HL-60/S4 (cell line): ENCODE measurements around the gene CEND1.

Source experiments
- in situ Hi-C: fragments of 300-500 bp; cut with MboI; formaldehyde crosslinking; loops from 2 replicates; pipeline ENCODE4 v1.14.3; 2022; ENCODE audit warnings: low sequenced_read_pairs

The CEND1 gene

GRCh38 chr11:779955-780532, 9.8 kb downstream of the CEND1 start:
- in situ Hi-C loops, result no loop called here

DNA sequence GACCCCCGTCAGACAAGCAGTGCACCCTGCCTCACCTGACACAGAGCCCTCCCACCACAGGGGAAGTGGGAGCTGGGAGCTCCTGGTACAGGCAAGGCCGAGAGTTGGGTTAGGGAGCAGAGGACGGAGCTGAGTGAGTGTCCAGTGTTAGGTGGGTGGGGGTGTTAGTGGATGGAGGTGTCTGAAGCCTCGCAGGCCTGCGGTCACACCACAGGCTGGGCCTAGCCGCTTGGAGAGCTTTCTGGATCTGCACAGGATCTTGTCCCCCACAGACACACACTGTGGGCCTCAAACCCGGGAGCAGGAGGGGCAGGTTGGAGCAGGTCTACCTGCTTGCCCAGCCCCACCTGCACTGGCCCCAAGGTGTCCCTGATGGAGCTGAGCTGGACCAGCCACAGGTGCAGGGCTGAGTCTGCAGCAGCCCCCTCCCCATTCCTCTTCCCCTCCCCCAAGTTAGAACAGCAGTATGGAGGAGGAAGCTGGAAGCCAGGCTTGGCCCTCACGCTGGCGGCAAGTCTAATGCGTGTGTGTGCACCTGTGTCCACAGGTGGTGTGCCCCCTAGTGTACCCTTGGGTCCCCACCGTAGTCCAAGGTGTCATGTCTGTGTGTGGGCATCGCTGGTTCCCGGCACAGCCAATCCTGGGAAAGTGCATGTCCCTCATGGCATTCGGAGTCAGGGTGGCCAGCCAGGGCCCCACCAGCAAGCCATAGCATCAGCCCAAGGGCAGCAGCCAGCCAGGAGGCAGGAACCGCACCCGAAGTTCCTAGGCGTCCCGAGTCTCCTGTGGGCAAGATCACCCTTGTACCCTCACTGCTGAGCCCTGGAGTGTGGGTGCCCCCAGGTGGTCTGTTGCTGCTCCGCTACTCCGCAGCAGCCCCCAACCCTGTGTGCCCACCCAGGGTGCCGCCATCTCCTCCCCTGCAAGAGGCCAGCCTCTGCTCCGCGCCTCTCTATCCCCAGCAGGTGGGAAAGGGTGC, 10.6 kb downstream of the CEND1 start:
- in situ Hi-C loops, result no loop called here

DNA sequence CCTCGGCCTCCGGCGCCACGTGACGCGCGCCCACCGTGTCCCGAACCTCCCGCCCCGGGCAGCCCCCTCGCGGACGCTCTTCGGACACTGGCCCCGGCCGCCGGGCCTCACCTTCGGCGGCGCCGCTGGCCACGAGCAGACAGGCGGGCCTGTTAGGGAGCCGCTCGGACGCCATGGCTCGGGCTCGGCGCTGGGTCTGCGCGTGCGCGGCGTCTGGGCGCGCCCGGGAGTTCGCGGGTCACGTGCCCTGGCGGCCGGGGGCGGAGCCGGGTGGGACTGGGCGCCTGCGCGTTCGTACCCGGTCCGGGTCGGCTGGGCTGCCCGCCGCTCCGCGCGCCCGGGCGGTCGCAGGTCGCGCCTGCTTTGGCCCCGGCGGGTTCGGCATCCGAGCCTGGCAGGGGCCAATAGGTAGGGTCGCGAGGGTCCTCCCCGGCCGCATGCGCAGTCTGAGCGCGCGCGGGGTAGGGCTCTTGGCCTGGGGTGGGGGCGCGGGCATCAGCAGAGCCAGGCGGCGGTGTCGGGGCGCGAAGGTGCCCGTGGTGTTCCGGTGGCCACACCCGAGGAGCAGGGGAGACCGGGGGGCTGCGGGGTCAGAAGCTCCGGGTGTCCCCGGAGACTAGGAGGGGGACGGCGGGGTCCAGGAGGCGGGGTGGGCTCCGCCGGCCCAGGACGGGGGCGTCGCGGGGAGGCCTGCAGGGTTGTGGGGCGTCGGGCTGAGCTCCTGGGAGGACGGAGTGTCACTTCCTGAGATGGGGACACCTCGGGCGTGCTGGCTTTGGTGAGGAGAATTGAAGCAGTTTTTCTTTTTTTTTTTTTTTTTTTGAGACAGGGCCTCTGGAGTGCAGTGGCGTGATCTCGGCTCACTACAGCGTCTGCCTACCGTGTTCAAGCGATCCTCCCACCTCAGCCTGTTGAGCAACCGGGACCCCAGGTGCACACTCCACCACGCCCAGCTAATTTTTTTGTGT, 12.3 kb downstream of the CEND1 start, which contains the start of gene GATD1:
Gene GATD1 (minus strand): TSS at position 200 of the 968 bp plus-strand sequence. CDS start 25 bp downstream, at position 175.
- in situ Hi-C loops, result no loop called here

GRCh38 chr11:776561-777287, 13.2 kb downstream of the CEND1 start:
- in situ Hi-C loops, result no loop called here

- in situ Hi-C loops, result no loop called here
Measured at GRCh38 chr11:776263-776560, 13.7 kb downstream of the CEND1 start.

DNA sequence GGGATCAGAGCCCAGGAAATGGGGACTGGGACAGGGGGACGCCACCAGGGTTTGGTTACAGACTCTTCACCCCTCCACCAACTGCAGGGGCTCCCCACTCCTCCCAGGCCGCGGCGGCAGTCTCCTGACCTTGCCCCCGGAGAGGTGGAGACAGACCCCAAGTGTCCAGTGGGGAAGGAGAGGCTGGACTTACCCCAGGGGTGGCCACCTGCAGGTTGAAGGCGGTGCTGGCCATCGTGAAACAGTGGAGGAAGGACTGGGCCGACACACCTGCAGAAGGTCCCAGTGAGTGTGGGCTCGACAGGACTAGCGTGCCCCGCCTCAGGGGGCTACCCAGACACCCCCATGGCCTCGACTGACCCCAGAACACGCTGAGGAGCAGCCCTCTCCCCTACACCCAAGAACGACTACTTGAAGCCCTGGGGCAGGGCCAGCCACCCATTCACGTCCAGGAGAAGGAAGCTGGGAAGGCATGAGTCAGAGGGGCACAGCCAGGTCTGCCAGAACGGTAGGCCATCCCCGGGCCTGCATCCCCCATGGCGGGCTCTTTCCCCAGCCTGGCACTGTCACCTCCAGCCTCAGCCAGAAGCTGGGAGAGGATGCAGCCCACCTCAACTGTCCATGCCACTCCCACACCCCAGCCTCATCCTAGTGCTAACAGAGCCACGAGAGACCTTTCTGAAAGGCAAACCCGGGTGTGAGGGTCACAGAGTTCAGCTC, 14.9 kb downstream of the CEND1 start:
- in situ Hi-C loops, result no loop called here

- in situ Hi-C loops, result no loop called here
Measured at GRCh38 chr11:773830-774229, 16.1 kb downstream of the CEND1 start.

DNA sequence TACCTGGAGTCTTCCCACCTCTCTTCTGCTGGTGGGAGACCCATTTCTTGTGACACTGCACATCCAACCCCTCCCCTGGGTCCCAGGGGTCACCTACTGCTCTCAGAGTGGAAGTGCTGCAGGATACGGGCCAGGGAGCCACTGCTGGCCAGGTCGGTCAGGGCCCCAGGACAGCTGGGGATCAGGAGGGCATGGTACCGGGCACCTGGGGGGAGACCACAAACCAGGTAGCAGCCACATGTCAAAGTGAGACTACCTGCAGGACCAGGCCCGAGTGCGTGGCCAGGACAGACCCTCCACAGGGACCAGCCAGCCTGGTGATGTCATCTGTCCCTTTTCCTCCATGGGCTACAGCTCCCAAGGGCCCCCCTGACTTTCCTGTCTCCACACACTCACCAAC, 16.5 kb downstream of the CEND1 start:
- in situ Hi-C loops, result no loop called here

GRCh38 chr11:772429-773390, 17.2 kb downstream of the CEND1 start:
- in situ Hi-C loops, result no loop called here

DNA sequence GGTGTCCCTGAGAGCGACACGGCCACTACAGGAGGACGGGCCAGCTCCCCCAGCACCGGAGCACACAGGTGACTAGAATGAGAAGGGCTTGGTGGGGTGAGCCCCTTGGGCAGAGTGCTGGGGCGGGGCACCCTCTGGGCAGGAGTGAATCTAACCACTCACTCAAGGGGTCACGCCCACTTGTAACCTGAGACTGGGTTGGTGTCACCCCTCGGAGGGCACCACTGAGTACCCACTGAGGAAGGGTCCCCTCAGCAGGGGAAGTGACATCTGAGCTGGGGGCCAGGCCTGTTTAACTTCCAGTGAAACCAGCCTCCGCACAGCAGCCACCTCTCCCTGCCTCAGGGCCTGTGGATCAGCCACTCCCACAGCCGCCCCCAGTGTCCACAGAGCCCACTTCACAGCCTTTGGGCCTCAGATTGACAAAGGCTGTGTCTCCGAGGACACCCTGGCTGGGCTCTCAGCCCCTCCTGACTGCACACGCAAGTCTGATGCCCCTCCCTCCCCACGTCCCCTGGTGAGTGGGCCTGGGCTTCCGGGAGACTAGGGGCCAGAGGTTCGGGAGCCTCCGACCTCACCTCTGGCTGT, 18.2 kb downstream of the CEND1 start:
- in situ Hi-C loops, result no loop called here

DNA sequence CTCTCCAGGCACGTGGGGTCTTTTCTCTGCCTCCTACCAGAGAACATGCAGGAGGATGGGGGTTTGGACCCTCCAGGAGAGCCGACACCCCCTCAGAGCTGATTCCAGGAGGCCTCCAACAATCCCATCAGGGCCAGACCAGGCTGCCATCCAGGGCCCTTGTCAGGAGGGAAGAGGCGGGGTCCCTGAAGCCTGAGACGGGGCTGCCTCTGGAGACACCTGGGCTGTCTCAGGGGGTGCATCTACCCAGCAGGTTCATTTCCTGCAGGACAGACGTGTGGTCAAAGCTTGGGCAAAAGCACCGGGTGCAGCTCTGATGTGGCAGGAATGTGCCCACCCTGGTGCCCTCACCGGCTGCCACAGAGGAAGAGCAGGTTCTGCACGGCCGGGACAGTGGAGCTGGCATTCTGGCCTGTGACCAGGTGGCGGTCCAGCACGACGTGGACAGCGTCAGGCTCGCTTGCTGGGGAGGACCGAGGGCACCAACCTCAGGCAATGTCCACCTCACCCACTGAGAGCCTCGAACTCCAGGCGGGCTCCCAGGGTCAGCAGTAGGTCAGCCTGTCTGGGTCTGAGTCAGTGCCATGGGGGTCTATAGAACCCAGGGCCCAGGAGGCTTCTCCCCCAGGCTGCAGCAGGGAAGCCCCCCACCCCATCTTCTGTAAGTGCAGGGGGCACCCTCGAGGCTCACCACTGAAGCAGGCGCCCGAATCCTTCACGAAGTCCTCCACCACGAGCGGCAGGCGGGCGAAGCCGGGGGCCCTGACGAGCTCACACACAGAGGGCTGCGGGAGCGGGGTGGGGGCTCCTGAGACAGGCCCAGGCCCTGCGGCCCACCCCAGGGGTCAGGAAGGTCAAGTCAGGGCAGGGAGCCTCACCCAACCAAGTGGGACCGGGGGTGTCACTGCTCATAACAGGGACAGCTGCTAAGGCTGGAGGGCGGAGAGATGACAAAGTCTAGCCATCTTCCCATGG, 19.0 kb downstream of the CEND1 start:
- in situ Hi-C loops, result no loop called here

- in situ Hi-C loops, result no loop called here
Measured at GRCh38 chr11:769887-770641, 19.8 kb downstream of the CEND1 start.

GRCh38 chr11:767238-767637, 22.7 kb downstream of the CEND1 start:
- in situ Hi-C loops, result no loop called here

DNA sequence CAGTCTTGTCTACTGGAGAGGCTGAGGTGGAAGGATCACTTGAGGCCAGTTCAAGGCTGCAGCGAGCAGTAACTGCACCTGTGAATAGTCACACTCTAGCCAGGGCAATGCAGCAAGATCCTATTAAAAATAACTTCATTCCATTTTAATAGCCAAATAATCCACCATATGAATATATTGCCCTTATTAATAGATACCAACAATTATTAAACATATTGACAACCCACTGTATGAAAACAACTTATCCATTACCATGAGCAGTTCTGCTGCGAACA, 23.0 kb downstream of the CEND1 start:
- in situ Hi-C loops, result no loop called here

- in situ Hi-C loops, result no loop called here
Measured at GRCh38 chr11:766106-766935, 23.6 kb downstream of the CEND1 start.

GRCh38 chr11:765802-766091, 24.1 kb downstream of the CEND1 start:
- in situ Hi-C loops, result no loop called here
